ENCODE data around the gene CRCP. TPM values are rescaled to one million over a fixed set of nuclear protein-coding genes. Genes with fewer than 3 reads are reported as not detected.

Gene CRCP
- 30.6 and 41.3 TPM in 2 replicates for total RNA-seq

GRCh38 chr7:66114743-66115649 lies at the start of gene CRCP:
CRCP (plus strand) TSS chr7:66114847; CDS start chr7:66114963, 116 bp downstream.

GRCh38 chr7:66075590-66076461 lies 38.8 kb upstream of the CRCP start, which contains the start of gene ASL:
ASL (plus strand) TSS chr7:66075819; CDS start chr7:66076082, 263 bp downstream.

Other genes with a start within 250 kb of the CRCP start
- gene VKORC1L1, start 241.8 kb upstream of the CRCP start, total RNA-seq = 5.1 and 7.1 TPM in 2 replicates
- 21.9 and 35.7 TPM in 2 replicates for gene GUSB, start 132.6 kb upstream of the CRCP start, total RNA-seq
- gene ASL, start 39.0 kb upstream of the CRCP start, total RNA-seq = 18.8 and 34.8 TPM in 2 replicates
- 116 and 293 TPM in 2 replicates for gene TPST1, start 90.5 kb downstream of the CRCP start, total RNA-seq

Measured in bronchial smooth muscle cell (primary cell).